Measurements from ENCODE around the gene NDC80.

The NDC80 gene

DNA sequence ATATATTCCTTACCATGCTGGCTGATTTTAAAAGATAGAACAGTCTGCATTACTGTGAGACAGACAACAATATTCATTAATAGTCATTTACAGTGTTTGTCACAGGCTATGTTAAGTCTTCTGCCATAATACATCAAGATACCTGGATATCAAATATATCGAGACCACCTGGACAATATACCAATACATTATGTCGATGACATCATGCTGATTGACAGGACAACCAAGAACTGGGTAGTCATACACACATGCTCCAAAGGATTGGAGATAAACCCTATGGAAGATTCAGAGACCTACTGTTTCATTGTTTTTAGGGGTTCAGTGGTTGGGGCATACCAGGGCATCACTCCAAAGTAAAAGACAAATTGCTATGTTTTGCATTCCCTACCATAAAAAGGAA lies 57.6 kb downstream of the NDC80 start:
- Histone ChIP-seq H3K9ac (ENCODE audit: low read depth, low read length) (no peak overlapping the region), H3K9me3 (replicated peaks; ENCODE audit: low read length) (no peaks in the 10 kb centered on the region), H3K4me1 (ENCODE audit: control insufficient read depth, insufficient read depth, low read length) (peaks cover 6% of the 10 kb centered on the region), H3K27me3 (ENCODE audit: control insufficient read depth, insufficient read depth, low read length) (no peaks in the 10 kb centered on the region), H3K4me3 (ENCODE audit: low read length) (no peak overlapping the region), H3K36me3 (ENCODE audit: insufficient read depth, low read length) (no peaks in the 10 kb centered on the region), H3K4me2 (ENCODE audit: low read length) (no peak overlapping the region)

DNA sequence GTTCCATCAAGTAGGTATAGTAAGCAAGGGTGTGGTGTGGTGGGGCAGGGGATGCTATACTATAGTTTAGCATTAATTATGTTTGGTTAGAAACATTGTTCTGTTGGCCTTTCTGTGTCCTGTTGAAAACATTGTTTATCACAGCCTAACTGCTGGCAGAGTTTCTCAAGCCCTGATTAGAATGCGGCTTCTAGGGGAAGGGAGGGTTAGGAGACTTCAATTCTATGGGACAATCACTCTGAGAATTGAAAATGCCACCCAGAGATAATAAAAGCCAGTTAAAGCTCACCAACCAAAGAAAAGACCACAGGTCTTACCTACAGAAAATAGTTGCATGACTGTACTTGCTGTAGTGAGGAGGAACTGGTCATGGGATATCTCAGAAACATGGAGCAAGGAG lies 64.2 kb downstream of the NDC80 start:
- H3K4me1 ChIP-seq (ENCODE audit: control insufficient read depth, insufficient read depth, low read length), result peaks cover 14% of the 10 kb centered on the region
- no peaks in the 10 kb centered on the region for H3K9me3 ChIP-seq (replicated peaks; ENCODE audit: low read length)
- H3K36me3 ChIP-seq (ENCODE audit: insufficient read depth, low read length), result no peaks in the 10 kb centered on the region
- no peak overlapping the region for H3K4me2 ChIP-seq (ENCODE audit: low read length)
- no peaks in the 10 kb centered on the region for H3K27me3 ChIP-seq (ENCODE audit: control insufficient read depth, insufficient read depth, low read length)
- no peak overlapping the region for H3K4me3 ChIP-seq (ENCODE audit: low read length)
- H3K9ac ChIP-seq (ENCODE audit: low read depth, low read length), result no peak overlapping the region

DNA sequence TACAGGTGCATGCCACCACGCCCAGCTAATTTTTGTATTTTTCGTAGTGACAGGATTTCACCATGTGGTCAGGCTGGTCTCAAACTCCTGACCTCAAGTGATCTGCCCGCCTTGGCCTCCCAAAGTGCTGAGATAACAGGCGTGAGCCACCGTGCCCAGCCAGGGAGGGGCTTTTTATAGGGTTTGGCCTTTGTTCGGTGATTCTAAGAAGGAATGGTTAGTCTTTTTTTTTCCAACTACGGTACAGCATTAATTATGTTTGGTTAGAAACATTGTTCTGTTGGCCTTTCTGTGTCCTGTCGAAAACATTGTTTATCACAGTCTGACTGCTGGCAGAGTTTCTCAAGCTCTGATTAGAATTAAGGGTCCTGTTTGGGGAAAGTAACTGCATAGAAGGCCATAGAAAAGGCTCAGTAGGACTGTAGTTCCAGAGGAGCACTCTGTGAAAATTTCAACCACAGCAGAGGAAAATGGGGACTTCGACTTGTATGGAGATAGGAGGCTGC lies 64.8 kb downstream of the NDC80 start:
- no peaks in the 10 kb centered on the region for H3K27me3 ChIP-seq (ENCODE audit: control insufficient read depth, insufficient read depth, low read length)
- peaks cover 14% of the 10 kb centered on the region for H3K4me1 ChIP-seq (ENCODE audit: control insufficient read depth, insufficient read depth, low read length)
- no peak overlapping the region for H3K4me3 ChIP-seq (ENCODE audit: low read length)
- H3K9me3 ChIP-seq (replicated peaks; ENCODE audit: low read length), result no peaks in the 10 kb centered on the region
- H3K4me2 ChIP-seq (ENCODE audit: low read length), result no peak overlapping the region
- no peaks in the 10 kb centered on the region for H3K36me3 ChIP-seq (ENCODE audit: insufficient read depth, low read length)
- no peak overlapping the region for H3K9ac ChIP-seq (ENCODE audit: low read depth, low read length)

DNA sequence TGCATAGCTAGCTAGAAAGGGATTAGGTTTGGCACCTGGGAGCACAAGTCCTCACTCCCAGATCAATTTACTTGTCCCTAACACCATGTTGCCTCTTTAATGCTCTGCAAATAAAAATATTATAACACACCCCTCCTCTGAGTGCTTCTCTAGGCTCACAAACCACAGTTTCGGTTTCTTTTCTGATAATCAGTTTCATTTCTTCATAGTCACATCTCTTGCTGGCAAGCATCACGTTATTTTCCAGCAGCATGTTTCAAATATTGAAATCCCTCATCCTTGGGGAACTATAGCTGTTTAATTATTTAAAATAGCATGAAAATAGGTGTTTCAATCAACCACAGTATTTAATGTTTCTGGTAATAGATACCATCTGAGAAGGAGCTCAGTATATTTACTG lies 70.3 kb downstream of the NDC80 start:
- Histone ChIP-seq H3K27me3 (ENCODE audit: control insufficient read depth, insufficient read depth, low read length) (peaks cover 4% of the 10 kb centered on the region), H3K4me1 (ENCODE audit: control insufficient read depth, insufficient read depth, low read length) (peaks cover 14% of the 10 kb centered on the region), H3K4me2 (ENCODE audit: low read length) (no peak overlapping the region), H3K9ac (ENCODE audit: low read depth, low read length) (peak overlapping the region; percentile 8), H3K4me3 (ENCODE audit: low read length) (no peak overlapping the region), H3K9me3 (replicated peaks; ENCODE audit: low read length) (no peaks in the 10 kb centered on the region), H3K36me3 (ENCODE audit: insufficient read depth, low read length) (no peaks in the 10 kb centered on the region)

DNA sequence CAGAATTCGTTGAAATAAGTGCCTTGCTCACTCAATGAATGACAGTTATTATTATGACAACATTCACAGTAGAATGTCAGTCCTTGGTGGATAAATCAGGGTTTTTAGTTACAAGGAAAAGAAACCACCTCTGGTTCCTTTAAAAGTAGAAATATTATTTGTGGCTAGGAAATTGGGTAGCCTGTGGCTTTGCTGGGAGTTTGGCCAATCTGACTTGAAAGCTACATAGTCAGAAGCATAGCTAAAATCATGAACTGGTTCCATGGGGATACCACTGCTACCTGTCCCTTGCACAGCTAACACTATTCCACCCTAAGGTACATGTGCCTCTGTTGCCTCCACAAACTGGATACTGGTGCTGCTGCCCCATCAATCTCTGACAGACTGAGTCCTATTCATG lies 71.4 kb downstream of the NDC80 start:
- Histone ChIP-seq H3K27me3 (ENCODE audit: control insufficient read depth, insufficient read depth, low read length) (peaks cover 4% of the 10 kb centered on the region), H3K9me3 (replicated peaks; ENCODE audit: low read length) (no peaks in the 10 kb centered on the region), H3K9ac (ENCODE audit: low read depth, low read length) (no peak overlapping the region), H3K4me3 (ENCODE audit: low read length) (no peak overlapping the region), H3K4me2 (ENCODE audit: low read length) (no peak overlapping the region), H3K36me3 (ENCODE audit: insufficient read depth, low read length) (no peaks in the 10 kb centered on the region), H3K4me1 (ENCODE audit: control insufficient read depth, insufficient read depth, low read length) (peaks cover 9% of the 10 kb centered on the region)

DNA sequence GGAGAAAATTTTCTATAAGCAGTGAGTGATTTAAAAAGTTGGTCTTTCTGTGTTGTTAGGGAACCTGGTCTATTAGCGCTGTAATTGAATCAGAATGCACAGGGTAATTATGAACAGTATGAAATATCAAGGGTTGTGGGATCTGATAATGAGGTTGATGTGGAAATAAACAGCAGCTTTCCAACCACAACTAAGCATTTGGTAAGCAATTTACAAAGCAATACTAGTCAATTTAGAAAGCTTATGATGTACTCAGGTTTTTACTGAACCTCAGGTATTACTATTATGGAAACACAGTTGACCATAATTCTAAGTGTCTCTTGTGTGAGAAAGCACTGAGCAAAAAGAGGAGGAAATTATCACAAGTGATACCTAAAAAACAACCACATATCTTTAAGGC lies 73.2 kb downstream of the NDC80 start:
- no peaks in the 10 kb centered on the region for H3K9me3 ChIP-seq (replicated peaks; ENCODE audit: low read length)
- H3K4me3 ChIP-seq (ENCODE audit: low read length), result no peak overlapping the region
- peaks cover 4% of the 10 kb centered on the region for H3K27me3 ChIP-seq (ENCODE audit: control insufficient read depth, insufficient read depth, low read length)
- no peaks in the 10 kb centered on the region for H3K36me3 ChIP-seq (ENCODE audit: insufficient read depth, low read length)
- no peak overlapping the region for H3K9ac ChIP-seq (ENCODE audit: low read depth, low read length)
- no peak overlapping the region for H3K4me2 ChIP-seq (ENCODE audit: low read length)
- H3K4me1 ChIP-seq (ENCODE audit: control insufficient read depth, insufficient read depth, low read length), result no peaks in the 10 kb centered on the region

DNA sequence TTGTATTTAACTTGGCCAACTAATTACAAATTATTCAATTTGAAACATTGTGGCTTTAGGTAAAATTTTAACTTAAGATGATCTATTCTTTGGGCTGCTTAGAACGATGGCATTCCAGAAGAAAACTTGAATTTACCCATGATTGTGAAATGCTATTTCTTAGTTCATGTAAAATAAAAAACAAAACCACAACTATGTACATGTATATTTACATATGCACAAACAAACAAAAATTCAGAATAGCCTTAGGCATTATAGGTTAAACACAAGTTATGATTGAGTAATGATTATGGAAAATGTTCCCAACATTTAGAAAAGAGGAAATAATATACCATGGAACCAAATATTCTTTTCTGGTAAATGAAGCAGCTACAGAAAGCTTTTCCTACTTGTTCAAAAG lies 80.6 kb downstream of the NDC80 start:
- Histone ChIP-seq H3K9ac (ENCODE audit: low read depth, low read length) (no peak overlapping the region), H3K27me3 (ENCODE audit: control insufficient read depth, insufficient read depth, low read length) (no peaks in the 10 kb centered on the region), H3K9me3 (replicated peaks; ENCODE audit: low read length) (no peaks in the 10 kb centered on the region), H3K4me2 (ENCODE audit: low read length) (no peak overlapping the region), H3K36me3 (ENCODE audit: insufficient read depth, low read length) (peaks cover 3% of the 10 kb centered on the region), H3K4me1 (ENCODE audit: control insufficient read depth, insufficient read depth, low read length) (peaks cover 7% of the 10 kb centered on the region), H3K4me3 (ENCODE audit: low read length) (no peak overlapping the region)

DNA sequence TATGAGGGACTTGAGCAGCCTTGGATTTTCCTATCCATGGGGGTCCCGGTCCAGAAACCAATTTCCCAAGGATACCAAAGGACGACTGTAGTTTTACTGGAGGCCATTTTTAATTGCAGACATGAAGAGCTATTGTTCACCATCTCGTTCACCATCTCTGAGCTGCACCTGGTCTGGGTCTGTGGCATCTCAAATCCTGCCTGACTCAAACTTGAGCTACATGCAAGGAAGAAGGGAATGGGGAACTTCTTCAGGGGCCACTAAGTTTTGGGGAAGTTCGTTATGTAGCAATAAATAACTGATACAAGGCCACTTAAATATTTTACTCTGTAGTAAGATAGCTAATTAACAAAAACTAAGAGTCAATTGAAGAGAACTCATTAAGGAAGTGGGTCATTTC lies 82.1 kb downstream of the NDC80 start:
- Histone ChIP-seq H3K9me3 (replicated peaks; ENCODE audit: low read length) (no peaks in the 10 kb centered on the region), H3K36me3 (ENCODE audit: insufficient read depth, low read length) (peaks cover 3% of the 10 kb centered on the region), H3K27me3 (ENCODE audit: control insufficient read depth, insufficient read depth, low read length) (no peaks in the 10 kb centered on the region), H3K4me2 (ENCODE audit: low read length) (no peak overlapping the region), H3K4me3 (ENCODE audit: low read length) (no peak overlapping the region), H3K4me1 (ENCODE audit: control insufficient read depth, insufficient read depth, low read length) (peaks cover 19% of the 10 kb centered on the region), H3K9ac (ENCODE audit: low read depth, low read length) (no peak overlapping the region)

DNA sequence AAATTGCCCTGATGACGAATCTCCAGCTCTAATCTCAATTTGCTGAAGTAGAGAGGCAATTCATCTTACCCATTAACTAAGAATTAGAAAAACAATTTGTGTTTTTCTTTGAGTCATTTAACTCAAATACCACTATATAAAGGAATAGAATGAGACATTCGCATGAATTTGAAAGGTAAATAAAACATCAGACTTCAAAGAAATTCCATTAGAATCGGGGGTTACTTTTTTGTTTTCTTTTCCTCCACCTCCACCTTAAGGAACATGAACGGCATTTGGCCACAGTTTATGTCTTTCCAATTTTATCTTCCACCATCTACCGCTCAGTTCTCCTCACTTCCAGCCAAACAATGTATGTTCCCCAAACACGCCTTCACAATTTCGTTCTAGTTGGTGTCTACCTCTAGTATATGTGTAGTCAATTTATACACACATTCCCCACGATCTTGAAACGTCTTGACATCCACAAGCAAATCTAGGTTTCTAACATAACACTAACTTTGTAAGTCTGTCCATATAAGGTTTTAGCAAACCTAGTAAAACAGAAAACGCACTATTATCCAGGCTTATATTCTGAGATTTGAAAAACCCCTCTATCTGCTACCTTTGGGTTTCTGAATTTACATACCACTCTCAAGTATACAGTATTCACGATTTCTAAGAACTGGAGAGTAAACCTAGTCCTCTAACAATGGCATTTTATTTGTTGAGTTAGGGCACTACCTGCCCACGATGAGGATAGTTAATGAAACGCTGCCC lies 83.0 kb downstream of the NDC80 start:
- Histone ChIP-seq H3K9me3 (replicated peaks; ENCODE audit: low read length) (no peaks in the 10 kb centered on the region), H3K36me3 (ENCODE audit: insufficient read depth, low read length) (peaks cover 3% of the 10 kb centered on the region), H3K4me1 (ENCODE audit: control insufficient read depth, insufficient read depth, low read length) (peaks cover 22% of the 10 kb centered on the region), H3K4me3 (ENCODE audit: low read length) (peak overlapping the region; percentile 90), H3K4me2 (ENCODE audit: low read length) (peak overlapping the region; percentile 87), H3K27me3 (ENCODE audit: control insufficient read depth, insufficient read depth, low read length) (no peaks in the 10 kb centered on the region), H3K9ac (ENCODE audit: low read depth, low read length) (peak overlapping the region; percentile 91)

DNA sequence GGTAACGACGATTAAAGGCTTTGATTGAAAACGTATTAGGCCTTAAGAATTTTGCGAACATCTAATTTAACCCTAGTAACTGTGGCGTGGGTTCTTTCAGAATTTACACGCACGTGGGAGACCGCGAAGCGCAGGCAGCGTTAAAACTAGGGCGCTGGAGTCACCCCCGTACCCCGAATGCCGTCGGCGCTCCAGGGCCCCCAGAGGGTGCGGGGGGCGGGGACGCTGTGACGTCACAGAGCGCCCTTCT lies 83.5 kb downstream of the NDC80 start:
- H3K27me3 ChIP-seq (ENCODE audit: control insufficient read depth, insufficient read depth, low read length), result no peaks in the 10 kb centered on the region
- H3K9ac ChIP-seq (ENCODE audit: low read depth, low read length), result peak overlapping the region; percentile 91
- peaks cover 3% of the 10 kb centered on the region for H3K36me3 ChIP-seq (ENCODE audit: insufficient read depth, low read length)
- peak overlapping the region; percentile 87 for H3K4me2 ChIP-seq (ENCODE audit: low read length)
- H3K9me3 ChIP-seq (replicated peaks; ENCODE audit: low read length), result no peaks in the 10 kb centered on the region
- H3K4me1 ChIP-seq (ENCODE audit: control insufficient read depth, insufficient read depth, low read length), result peaks cover 27% of the 10 kb centered on the region
- peak overlapping the region; percentile 90 for H3K4me3 ChIP-seq (ENCODE audit: low read length)

DNA sequence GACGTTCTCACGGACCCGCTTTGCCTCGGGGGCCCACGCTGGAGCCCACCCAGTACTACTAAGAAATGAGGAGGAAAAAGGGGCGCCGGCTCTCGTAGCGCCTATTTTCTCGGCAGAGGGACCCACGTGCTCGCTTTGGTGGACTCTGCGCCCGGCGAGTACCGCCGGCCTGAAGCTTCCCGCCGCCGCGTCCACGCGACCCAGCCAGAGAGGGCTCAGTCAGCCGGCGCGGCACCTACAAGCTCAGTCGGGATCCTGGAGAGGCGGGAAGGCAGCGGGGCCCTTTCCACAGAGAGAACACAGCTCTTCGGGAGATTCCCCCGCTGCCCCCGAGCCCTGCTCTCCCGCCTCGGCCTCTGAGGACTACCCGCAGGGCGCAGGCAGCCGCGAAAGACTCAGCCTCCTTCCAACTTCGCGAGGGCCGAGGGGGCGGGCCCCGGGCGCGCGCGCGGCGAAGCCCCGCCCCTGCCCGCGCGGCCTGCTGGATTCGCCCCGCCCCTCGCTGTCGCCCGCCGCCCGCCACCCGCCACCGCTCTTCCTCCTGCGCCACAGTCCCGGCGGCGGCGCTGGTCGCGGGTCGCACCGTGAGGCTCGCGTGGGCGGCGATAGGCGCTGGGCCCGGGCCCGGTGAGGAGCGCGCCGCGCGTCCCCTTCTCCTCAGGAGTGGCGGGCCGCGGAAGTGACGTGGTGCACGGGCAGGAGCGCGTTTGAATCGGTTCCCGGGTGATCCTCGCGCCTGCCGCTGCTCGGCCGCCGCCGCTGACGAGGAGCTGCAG lies 84.0 kb downstream of the NDC80 start, which contains the start of gene SMCHD1:
Gene SMCHD1 (plus strand): TSS at position 549 of the 776 bp plus-strand sequence. CDS start 350 bp downstream, outside the sequence.
- H3K4me2 ChIP-seq (ENCODE audit: low read length), result peak within 1 kb of the TSS; percentile 87
- H3K36me3 ChIP-seq (ENCODE audit: insufficient read depth, low read length), result peaks cover 3% of the 10 kb centered on the region
- no peaks in the 10 kb centered on the region for H3K27me3 ChIP-seq (ENCODE audit: control insufficient read depth, insufficient read depth, low read length)
- H3K9ac ChIP-seq (ENCODE audit: low read depth, low read length), result peak within 1 kb of the TSS; percentile 91
- H3K4me3 ChIP-seq (ENCODE audit: low read length), result peak within 1 kb of the TSS; percentile 90
- H3K4me1 ChIP-seq (ENCODE audit: control insufficient read depth, insufficient read depth, low read length), result peaks cover 27% of the 10 kb centered on the region
- H3K9me3 ChIP-seq (replicated peaks; ENCODE audit: low read length), result no peaks in the 10 kb centered on the region

DNA sequence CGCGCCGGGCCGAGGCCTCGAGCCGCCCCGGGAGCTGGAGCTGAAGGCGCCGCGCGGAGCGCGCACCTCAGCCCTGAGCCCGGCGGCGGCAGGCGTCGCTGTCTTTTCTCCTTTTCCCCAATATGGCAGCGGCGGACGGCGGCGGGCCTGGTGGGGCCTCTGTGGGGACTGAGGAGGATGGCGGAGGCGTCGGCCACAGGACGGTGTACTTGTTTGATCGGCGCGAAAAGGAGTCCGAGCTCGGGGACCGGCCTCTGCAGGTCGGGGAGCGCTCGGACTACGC lies 84.5 kb downstream of the NDC80 start:
- H3K9me3 ChIP-seq (replicated peaks; ENCODE audit: low read length), result no peaks in the 10 kb centered on the region
- H3K4me3 ChIP-seq (ENCODE audit: low read length), result peak overlapping the region; percentile 90
- H3K4me2 ChIP-seq (ENCODE audit: low read length), result peak overlapping the region; percentile 87
- H3K9ac ChIP-seq (ENCODE audit: low read depth, low read length), result peak overlapping the region; percentile 91
- H3K4me1 ChIP-seq (ENCODE audit: control insufficient read depth, insufficient read depth, low read length), result peaks cover 27% of the 10 kb centered on the region
- peaks cover 3% of the 10 kb centered on the region for H3K36me3 ChIP-seq (ENCODE audit: insufficient read depth, low read length)
- no peaks in the 10 kb centered on the region for H3K27me3 ChIP-seq (ENCODE audit: control insufficient read depth, insufficient read depth, low read length)

Measured in skeletal muscle satellite cell (primary cell).